Hepatocyte (in vitro differentiated cells): ENCODE results near the gene RPL13A.

ENCODE experiments used
- EZH2 ChIP-seq: fragments of 200-600 bp; sonication (generic); IDR thresholded peaks from 2 replicates; pipeline ENCODE4 v1.6.1; 2016; ENCODE audit warnings: antibody characterized with exemption, mild to moderate bottlenecking, borderline replicate concordance
- TF ChIP-seq, protein P1 (sequence below): fragments of 200-600 bp; sonication (generic); IDR thresholded peaks from 2 replicates; pipeline ENCODE4 v1.5.1; 2016; ENCODE audit warnings: antibody characterized with exemption, mild to moderate bottlenecking; ENCODE audit not compliant: poor library complexity

DNA sequence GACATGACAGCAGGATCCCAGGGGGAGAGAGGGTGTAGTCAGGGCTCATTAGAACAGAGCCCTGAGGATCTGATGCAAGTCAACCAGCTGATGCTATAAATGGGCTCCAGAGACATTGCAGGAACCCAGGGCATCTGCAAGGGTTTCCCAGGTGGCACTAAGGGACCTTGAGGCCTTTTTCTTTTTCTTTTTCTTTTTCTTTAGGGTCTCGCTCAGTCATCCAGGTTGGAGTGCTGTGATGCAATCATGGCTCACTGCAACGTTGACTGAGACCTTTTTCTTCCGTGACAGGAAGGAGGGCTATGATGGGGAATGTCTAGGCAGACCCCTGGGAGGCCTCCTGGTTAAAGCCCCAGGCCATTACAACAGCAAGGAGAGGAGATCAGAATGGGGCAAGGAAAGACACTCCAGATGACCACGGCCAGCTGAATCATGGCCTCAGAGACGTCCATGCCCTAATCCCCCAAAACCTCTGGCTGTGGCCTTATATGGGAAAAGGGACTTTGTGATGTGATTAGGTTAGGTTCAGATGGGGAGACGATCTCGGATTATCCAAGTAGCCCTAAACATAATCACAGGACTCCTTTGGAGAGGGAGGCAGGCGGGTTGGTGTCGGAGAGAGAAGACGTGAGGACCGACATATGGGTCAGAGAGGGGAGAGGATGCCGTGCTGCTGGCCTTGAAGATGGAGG lies 20.5 kb downstream of the RPL13A start:
- TF ChIP-seq, protein P1, sequence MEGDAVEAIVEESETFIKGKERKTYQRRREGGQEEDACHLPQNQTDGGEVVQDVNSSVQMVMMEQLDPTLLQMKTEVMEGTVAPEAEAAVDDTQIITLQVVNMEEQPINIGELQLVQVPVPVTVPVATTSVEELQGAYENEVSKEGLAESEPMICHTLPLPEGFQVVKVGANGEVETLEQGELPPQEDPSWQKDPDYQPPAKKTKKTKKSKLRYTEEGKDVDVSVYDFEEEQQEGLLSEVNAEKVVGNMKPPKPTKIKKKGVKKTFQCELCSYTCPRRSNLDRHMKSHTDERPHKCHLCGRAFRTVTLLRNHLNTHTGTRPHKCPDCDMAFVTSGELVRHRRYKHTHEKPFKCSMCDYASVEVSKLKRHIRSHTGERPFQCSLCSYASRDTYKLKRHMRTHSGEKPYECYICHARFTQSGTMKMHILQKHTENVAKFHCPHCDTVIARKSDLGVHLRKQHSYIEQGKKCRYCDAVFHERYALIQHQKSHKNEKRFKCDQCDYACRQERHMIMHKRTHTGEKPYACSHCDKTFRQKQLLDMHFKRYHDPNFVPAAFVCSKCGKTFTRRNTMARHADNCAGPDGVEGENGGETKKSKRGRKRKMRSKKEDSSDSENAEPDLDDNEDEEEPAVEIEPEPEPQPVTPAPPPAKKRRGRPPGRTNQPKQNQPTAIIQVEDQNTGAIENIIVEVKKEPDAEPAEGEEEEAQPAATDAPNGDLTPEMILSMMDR: no peak
- no peak for TF ChIP-seq EZH2
